Hippocampal formation (tissue), 2 donors: ENCODE results near the gene P2RY2.

Experiments
- DNase-seq, 2 donors: peaks; one replicate each; lab custom pipeline; 2025; lab: John Stamatoyannopoulos, UW

The P2RY2 gene

DNA sequence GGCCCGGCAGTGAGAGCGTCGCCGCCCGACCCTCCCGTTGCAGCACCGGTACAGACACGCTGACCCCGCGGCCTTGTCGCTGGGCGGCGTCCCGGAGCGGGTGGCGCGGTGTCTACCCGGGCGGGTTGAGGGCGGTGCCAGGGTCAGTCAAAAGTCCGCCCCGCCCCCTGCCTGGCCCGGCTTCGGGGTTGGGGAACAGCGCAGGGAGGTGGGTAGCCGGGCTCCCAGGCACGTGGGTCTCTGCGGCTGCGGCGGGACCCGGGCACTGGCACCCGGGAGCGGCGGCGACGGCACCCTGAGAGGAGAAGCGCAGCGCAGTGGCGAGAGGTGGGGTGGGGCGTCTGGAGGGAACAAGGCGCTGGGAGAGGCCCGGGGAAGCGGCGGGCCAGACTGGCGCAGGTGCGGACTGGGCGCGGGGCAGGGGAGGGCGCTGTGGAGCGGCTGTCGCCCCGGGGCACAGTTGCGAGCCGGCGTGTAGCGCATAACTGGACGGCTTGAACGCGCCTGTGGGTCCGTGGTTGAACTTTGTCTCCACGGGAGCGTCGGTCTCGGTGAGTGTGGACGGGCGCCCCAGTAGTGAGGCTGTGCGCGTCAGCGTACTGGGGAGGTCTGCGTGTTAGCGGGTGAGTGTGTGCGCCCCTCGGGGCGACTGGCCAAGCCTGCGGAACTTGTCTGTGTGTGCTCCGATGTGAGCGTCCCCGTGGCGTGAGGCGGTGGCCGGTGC lies at the start of gene P2RY2:
Gene P2RY2, plus strand, starts transcription at position 176 of the 724 bp plus-strand sequence. CDS start 15,879 bp downstream, outside the sequence.
- DNase-seq, result no peak

DNA sequence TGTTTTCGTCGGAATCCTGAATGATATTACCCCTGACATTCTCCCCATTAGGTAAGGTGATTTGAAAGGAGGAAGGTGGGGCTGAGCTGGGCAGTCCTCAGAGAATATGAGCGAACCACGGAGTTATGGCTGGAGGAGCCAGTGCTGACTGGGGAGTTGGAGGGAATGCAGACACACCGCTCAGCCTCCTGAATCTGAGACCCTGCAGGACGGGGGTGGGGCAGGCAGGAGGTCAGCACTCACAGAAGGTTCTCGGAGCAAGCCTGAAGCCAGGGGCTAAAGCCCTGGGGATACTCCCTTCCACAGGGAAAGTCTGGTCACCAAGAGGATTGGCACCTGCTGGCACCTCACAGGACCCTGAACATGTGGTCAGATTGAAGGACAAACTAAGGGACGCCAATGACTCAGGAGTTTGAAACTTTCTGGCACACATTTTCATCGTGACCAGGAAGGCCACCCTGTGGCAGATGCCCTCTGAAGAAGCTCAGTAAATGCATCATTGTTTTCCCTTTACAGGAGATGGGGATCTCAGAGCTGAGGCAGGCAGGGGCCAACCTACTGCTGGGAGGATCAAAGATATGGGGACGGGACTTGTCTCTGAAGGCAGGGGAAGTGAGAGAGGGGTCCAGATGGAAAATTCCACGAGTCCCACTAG lies 49.0 kb upstream of the P2RY2 start:
- no peak for DNase-seq

DNA sequence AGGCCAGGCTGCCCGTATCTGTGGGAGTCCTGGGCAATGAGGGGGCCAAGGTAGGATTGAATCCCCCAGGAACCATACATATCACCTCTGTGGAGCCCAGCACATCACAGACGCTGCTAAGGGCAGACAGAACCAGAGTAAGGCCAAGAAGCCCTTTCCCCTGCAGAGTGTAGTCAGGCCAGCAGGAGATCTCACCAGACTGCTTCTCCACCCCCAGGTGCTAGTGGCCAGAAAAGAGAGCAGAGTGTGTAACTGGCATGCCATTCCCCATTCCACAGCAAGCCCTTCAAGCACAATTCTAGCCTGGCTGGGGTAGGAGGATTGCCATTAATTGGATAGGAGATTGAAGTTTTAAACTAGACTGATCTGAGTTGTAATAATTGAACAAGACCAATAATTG lies 47.9 kb upstream of the P2RY2 start:
- DNase-seq, result no peak

DNA sequence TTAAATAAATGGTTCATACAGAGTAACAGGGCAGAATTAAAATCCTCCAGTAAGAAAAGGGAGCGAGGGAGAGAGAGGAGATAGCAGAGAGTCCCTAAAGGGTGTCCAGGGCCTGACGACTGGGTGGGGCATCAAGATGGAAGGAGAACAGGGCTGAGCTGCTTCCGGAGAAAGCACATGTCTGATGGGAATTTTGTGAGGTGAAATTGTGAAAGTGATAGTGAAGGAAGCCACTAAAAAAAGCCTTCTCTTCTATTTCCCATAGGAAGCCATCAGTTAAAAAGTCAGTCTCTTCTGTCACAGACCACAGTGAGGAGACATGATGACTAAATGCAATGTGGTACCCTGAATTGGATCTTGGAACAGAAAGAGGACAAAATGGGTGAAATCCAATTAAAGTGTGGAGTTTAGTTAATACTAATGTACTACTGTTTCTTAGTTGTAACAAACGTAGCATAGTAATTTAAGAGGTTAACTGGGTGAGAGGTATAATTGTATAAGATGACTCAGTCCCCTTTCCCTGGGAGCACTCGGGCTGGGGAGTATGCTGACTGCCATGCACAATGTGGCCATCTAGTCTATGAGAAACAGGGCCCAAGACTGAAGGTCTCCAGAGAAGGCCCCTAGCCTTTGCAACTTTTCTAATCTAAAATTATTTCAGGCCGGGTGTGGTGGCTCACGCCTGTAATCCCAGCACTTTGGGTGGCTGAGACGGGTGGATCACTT lies 46.5 kb upstream of the P2RY2 start:
- no peak for DNase-seq

DNA sequence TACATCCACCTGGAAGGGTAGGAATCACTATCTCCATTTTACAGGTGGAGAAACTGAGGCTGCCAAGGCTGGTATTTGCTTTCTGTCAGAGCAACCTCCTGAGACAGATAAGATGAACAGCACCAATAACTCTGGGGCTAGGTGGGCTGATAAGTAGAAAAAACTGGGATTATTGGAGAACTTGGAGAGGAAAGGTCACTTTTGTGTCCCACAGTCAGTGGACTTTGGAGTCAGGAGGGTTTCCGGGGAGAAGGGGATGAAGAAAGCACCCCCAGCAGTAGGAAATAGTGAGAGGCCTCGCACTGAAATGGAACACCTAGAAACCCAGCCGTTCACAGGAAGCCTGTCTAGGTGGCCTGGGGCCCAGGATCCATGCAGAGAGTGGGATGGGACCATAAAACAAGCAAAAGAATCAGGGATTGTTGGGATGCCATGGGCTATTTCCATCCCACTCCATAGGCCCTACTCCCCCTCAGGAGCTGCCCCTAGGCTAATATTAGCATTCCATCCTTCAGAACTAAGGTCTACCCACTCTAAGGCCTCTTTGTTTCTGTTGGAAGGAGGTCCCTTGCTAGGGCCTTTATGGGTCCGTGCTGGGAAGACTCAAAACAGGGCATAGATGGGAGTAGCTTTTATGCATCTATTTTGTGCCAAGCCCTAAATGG lies 45.0 kb upstream of the P2RY2 start:
- DNase-seq, result no peak

DNA sequence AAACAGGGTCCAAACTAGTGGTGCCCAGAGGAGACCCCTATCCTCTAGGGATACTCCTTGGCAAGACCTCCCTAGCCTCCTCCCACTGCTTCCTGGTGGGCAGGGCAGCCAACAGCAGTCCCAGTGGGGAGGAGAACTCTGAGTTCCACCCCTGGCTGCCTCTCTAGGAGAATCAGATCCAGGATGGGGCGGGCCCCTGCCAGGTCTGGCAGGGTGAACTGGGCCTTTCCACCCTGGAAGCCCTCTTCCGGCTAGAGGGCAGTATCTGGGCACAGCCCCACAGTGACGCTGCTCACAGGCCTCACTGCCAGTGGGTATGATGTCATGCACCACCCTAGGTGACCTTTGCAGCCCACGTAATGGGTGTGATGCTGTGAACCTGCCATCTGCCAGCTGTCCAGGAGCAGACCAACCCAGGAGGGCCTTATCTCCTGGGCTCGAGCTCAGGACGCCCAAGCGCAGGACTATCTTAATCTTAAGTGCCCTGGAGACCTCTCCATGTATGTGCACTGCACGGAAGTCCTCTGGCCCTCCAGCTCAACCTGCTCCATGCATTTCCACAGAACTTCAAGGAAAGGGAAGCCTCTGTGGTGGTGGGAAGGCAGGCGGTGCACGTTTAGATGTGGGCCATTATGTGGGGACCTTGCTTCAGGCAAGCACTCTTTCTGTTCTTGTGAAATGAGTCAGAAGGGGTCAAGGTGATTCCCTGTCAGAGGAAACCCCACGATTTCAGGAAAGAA lies 44.2 kb upstream of the P2RY2 start:
- no peak for DNase-seq

DNA sequence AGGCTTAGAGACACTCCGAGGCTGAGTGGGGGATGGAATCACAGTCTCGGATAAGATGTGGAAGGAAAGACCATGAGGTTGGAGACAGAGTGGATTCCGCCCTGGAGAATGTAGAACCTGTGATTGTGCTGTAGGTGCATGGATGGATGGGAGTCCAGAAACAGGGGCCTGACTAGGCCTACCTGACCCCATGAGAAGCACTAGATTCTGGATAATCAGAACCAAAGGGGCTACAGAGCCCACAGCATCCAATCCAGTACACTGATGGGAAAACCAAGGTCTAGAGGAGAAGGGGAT lies 43.6 kb upstream of the P2RY2 start:
- no peak for DNase-seq

DNA sequence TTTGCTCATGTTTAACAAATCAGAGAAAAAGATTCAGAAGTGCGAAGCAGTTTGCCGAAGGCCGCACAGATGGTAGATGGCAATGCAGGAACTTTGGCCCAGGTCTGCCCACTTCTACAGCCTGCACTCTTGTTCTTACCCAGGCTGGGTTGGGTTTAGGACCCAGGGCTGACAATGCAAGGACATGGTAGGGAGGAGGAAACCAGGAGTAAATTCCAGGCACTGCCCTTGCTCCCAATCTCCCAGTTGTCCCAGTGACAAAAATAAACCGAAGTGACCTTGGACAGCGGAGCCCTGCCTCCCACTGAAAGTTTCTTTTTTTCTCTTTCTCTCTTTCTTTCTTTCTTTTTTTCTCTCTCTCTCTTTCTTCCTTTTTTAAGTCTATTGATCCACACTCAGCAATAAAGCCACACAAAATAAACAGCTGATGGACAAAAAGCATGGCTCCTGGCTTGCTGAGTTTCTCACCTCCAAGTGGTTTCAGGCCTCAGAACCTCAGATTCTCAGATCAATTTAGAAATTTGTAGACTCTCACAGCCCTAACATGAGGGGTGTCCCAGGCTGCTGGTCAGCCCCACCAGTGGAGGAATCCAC lies 42.4 kb upstream of the P2RY2 start:
- no peak for DNase-seq

DNA sequence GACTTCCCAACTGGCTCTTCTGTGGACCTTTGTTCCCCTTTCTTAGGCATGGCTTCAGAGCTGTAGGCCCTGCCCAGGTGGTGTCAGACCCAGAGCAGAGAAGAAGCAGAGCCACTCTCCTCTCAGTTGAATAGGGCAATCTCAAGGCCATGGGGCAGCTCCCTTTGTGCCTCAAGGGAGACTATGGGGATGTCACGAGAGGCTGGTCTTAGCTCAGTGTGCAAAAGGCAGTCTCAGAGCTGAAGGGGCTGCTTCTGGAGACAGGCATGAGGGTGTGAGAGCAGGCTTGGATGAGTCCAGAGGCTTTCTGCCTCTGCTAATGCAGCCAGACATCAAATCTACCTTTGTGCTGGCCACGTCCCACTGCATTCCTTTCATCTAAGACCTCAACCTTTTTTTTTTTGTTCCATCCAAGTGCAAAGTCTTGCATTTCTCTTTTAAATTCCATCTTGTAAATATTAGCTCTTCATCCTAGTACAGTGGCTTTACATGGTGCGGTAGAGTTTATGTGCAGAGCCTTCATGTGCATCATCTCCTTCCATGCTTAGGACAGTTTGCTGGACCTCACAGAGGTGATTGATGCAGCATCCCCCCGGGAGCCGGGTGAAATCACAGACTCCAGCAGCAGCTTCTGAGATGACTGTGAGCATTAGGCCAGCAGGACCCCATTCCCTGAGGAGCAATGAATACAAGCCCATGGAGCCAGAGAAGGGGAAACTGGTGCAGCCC lies 41.8 kb upstream of the P2RY2 start:
- DNase-seq, result no peak

DNA sequence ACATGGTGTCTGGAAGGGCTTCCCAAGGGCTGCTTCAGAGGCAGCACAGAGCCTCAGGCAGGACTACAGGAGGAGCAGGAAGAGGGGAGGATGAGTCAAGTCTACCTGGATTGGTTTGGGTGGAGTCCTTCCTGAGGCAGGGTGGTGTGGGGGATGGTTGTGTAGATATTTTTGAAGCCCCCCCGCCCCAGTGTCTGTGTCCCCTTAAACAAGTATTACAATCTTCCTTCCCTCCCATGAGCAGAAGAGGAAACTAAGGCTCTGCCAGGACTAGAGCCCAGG lies 41.3 kb upstream of the P2RY2 start:
- no peak for DNase-seq

DNA sequence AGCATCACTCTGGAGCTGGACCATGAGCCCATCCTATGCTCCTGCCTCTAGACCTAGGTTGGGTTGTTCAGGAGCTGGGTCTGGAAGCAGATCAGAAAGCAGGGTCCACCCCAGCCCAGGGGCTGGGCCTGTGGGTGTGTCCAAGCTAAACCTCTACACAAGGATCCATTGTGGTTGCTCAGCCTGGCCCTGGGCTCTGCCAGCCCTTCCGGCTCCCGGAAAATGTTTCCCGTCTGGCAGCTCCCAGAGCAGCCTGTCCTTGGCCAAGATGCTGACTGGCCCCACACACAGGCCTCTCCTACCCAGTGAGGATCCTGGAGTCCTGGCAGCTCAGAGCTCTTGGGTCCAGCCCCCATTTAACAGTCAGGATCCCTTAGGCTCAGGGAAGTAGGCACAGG lies 40.7 kb upstream of the P2RY2 start:
- DNase-seq, result peak in 1 of 2 donors; percentile 46

DNA sequence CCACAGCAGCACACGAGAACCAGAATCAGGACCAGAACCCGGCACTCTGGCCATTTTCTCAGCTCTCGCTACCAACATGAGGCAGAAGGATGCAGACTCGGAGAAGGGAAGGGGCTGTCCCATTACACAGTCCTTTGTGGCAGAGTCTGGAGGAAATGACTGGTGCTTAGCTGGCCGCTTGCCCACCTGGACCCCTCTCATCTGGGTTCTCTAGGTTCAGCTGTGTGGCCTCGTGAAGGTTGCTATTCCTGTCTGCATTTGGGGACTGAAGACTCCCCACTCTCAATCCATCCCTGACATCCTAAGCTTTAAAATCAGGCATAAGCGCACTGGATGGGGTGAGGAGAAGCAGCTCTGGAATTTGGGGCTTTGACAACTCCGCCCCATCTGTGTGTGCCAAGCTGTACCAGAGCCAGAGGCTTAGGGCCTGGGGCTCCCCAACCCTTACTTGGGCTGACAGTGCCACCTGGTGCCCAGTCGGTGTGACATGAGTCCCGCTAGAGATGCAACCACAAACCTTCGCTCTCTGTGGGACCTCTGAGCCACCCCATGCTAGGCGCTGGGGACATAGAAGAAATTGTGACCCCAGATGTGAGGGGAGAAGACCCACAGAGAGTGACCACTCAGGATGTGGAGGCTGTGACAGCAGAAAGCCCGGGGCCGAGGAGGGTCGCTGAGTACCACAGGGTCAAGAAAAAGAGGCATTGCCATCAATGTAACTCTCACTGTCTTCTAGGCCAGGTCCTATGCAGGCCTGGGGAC lies 40.1 kb upstream of the P2RY2 start:
- DNase-seq, result peak; percentile 59 to 73

DNA sequence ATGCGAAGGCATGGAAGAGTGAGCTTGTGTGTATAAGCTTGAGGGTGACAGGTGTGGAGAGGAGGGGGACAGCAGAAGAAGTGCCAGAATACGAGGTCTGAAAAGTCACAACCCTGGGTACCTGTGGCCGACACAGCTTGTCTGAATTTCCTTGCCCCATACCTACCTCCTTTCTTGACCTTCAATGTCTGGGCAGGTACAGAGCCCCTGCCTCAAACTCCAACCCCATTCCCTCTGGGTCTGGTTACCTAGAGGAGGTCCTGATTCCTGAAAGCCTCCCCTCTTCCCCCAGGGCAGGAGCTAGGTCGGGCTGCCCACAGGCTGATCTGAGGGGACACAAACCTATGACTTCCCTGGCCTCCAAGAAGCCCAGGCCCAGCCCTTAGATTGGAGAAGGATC lies 39.4 kb upstream of the P2RY2 start:
- no peak for DNase-seq

DNA sequence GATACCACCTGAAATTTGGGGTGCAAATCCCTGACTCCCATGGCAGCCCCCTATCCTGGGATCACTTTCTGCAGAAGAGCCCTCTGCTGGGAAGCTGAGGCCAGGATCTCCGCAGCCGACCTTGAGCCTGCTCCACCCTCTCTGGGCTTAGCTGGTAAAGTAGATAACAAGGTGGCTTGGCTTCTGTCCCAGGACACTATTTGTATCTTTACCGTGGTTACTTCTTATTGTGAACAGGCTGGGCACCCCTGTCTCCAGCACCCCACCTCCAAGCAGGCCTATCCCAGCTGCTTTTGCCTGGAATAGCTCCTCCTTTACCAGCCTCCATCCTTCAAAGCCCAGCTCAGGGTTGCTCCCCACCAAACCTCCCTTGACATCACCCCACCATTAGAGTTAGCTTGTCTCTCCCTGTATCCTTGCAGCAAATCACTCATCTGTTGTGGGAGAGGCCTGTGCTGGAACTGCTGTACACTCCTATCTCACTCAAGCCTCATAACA lies 35.2 kb upstream of the P2RY2 start:
- no peak for DNase-seq

DNA sequence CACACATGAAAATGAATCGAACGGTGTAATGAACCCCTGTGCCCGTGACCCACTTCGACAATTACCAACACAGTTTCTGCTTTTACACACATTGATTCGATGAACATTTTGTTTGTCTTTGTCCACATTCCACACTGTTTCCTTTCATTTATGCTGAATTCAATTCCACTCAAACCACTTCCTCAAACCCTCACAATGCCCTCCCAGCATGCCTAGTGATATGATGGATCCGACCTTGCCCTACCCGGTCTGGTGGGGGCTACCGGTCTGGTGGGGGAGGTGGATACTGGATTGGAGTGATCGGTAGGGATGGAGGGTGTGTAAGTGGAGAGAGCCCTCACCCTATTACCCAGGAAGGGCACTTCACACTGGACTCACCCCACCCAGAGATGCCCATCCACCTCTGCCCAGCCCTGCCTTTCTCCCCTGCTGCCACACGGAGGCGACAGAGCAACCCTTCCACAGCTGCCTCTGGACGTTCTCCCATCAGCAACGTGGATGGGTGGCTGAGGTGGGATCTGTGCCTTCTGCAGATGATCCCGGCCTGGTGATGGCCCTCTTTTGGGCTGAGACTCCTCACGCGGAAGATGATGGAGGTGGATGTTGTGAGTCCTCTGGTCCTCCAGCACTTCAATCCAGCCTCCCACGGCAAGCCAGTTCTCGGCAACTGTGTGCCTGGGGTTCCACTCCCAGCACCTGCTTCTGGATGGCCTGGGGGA lies 33.0 kb upstream of the P2RY2 start:
- peak; percentile 19 to 36 for DNase-seq

DNA sequence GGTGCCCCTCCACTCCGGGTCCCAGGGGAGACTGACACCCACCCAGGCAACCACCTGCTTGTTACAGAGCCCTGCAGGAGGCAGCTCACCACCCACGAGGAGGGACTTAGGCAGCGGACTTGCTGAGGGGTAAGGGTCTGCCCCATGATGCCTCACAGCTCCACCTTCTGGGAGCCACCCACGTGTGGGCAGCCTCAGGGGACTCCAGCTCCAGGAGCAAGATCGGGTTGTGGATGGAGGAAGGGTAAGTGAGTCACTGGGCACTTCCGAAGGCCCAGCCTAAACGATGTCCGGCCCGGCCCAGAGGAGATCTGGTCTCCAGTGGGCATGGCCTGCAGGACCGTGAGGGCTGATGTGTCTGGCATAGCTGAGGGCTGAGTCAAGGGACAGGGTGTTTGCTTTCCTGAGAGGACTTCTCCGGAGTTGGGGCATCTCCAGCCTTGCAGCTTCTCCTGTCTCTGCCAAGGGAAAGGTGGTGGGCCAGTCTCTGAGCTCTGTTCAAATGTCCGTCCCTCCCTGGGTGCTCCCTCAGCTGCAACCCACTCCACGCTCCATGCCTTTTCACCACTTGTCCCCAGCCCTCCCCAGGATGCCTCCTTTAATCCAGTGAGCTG lies 32.3 kb upstream of the P2RY2 start:
- no peak for DNase-seq

DNA sequence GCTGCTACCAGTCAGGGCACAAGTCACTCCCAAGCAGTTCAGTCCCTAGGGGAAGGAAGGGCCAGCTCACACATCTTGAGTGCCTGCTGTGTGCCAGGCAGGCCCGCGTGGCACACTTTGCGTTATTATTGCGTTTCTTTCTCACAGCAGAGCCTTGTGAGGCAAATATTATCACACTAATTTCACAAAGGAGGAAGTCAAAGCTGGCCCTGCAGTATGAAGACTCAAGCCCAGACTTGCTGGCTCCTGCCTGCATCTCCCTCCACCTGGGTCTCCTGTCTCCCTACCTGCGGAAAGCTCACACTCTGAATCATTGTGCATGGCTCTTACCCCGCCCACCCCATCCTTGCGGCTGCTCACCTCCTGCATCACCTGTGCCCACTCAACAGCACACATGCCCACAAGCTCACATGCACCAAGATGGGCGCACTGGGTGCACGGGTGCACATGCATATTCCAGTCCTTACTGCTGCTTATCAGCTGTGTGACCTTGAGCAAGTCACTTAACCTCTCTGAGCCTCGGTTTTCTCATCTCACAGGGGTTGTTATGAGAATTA lies 31.7 kb upstream of the P2RY2 start:
- no peak for DNase-seq

DNA sequence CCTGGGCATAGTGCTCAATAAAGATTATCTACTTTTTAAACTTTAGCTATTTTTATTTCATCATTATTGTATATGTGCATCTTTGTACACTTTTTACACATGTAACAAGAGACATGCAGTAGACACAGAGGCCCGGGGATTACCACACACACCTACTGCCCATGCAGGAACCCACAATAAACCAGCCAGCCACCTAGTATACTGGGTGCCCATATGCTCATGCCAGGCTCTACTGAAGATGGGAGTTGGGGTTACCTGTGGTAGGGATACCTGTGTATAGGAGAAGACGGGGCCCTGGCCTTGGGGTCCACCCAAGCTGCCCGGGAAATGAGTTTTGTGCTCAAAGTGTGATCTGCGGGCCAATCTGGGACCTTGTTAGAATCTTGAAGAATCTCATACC lies 31.2 kb upstream of the P2RY2 start:
- no peak for DNase-seq

DNA sequence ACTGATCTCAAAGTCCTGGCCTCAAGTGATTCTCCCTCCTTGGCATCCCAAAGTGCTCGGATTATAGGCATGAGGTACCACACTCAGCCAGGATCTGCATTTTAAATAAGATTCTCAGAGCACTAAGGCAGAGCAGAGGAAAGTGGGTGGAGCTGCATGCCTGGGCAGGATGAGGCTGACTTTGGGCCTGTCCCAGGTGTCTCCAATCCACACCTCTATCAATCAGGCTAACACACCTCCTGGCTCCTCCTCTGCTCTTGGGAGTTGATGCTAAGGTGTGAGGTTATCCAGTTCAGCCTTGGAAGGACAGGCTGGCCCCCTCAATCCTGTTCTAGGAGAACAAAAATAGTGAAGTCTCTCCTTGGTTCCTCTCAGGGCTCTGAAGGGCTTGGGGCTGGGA lies 30.2 kb upstream of the P2RY2 start:
- DNase-seq, result no peak
